GM12878 (cell line): ENCODE results near the gene TBC1D5. TPM values are rescaled to one million over a fixed set of nuclear protein-coding genes. Genes with fewer than 3 reads are reported as not detected.

ENCODE experiments used
- CBFB ChIP-seq: IDR thresholded peaks from 2 replicates; pipeline ENCODE4 v1.6.1; 2016; ENCODE audit warnings: antibody characterized with exemption, low read depth
- E2F8 ChIP-seq: fragments of 450-650 bp; IDR thresholded peaks from 2 replicates; pipeline ENCODE4 v1.6.1; 2018; ENCODE audit warnings: mild to moderate bottlenecking, low read depth, moderate library complexity; ENCODE audit not compliant: partially characterized antibody
- IRF3 ChIP-seq: fragments of 450-650 bp; IDR thresholded peaks from 2 replicates; pipeline ENCODE4 v1.6.1; 2014; ENCODE audit warnings: mild to moderate bottlenecking
- IRF4 ChIP-seq: IDR thresholded peaks from 2 replicates; pipeline ENCODE4 v1.6.1; 2011; ENCODE audit warnings: low read depth, low read length
- JUND ChIP-seq: IDR thresholded peaks from 2 replicates; pipeline ENCODE4 v1.6.1; 2012; ENCODE audit warnings: low read depth, mild to moderate bottlenecking, low read length, improper control_type of control experiment, moderate library complexity
- NBN ChIP-seq: fragments of 450-650 bp; IDR thresholded peaks from 2 replicates; pipeline ENCODE4 v1.6.1; 2016
- NFIC ChIP-seq: IDR thresholded peaks from 2 replicates; pipeline ENCODE4 v1.6.1; 2012; ENCODE audit warnings: low read depth, mild to moderate bottlenecking, inconsistent platforms, low read length, moderate library complexity
- RB1 ChIP-seq: fragments of 450-650 bp; formaldehyde crosslinking; IDR thresholded peaks from 2 replicates; pipeline ENCODE4 v1.6.1; 2017; ENCODE audit warnings: mild to moderate bottlenecking, borderline replicate concordance
- SMC3 ChIP-seq: IDR thresholded peaks from 2 replicates; pipeline ENCODE4 v1.6.1; 2011; ENCODE audit warnings: low read length, improper control_type of control experiment, borderline replicate concordance
- ZNF207 ChIP-seq: fragments of 450-650 bp; IDR thresholded peaks from 2 replicates; pipeline ENCODE4 v1.6.1; 2014; ENCODE audit warnings: antibody characterized with exemption, mild to moderate bottlenecking, borderline replicate concordance
- polyA plus RNA-seq, 11 experiments: library from polyadenylated mRNA; depleted of rRNA in 4 of 11; unstranded in 6 of 11; stranded (reverse) in 5 of 11; fragments of >200 nt; fragmentation: Nextera tagmentation in 4 of 11; fragmentation: Illumina TruSeq in 1 of 11; extraction: Ambion mirVana in 4 of 11; extraction: Trizol in 1 of 11; gene quantifications; 1 replicate in 1 of 11; 2 replicates in 10 of 11; pipeline versions ENCODE4 v1.2.1 to v1.2.3, GENCODE V29; 2011 to 2016; ENCODE audit warnings: inconsistent platforms in 2 of 11, missing spikeins in 2 of 11, low read depth in 1 of 11
- total RNA-seq, 4 experiments: library from RNA; depleted of rRNA in 3 of 4; stranded (reverse); fragments of >200 nt in 3 of 4; fragmentation: Illumina TruSeq in 1 of 4; extraction: Trizol in 1 of 4; gene quantifications; 2 replicates each; pipeline versions ENCODE4 v1.2.1 to v1.2.3, GENCODE V29; 2013 to 2021
- TF ChIP-seq, protein P1 (sequence below), 3 experiments: IDR thresholded peaks in 2 of 3; conservative IDR thresholded peaks in 1 of 3; 2 replicates each; pipeline ENCODE4 v1.5.1; 2011; ENCODE audit warnings: low read depth in 3 of 3, low read length in 3 of 3, mild to moderate bottlenecking in 3 of 3, control low read depth in 2 of 3, moderate library complexity in 2 of 3, inconsistent platforms in 1 of 3, mixed read lengths in 1 of 3; ENCODE audit not compliant: control insufficient read depth in 2 of 3, insufficient read depth in 1 of 3; ENCODE audit errors: extremely low read depth in 1 of 3
- TF ChIP-seq, protein P2 (sequence below): IDR thresholded peaks from 2 replicates; pipeline ENCODE4 v1.6.1; 2012; ENCODE audit warnings: low read depth, low read length, improper control_type of control experiment

Gene TBC1D5
- total and polyA plus RNA-seq, 10 of the 15 experiments (the other 5 are each of a cell fraction or from before 2014, with no cell fraction given), result 5.5 to 61.0 (median 43.8) TPM

DNA sequence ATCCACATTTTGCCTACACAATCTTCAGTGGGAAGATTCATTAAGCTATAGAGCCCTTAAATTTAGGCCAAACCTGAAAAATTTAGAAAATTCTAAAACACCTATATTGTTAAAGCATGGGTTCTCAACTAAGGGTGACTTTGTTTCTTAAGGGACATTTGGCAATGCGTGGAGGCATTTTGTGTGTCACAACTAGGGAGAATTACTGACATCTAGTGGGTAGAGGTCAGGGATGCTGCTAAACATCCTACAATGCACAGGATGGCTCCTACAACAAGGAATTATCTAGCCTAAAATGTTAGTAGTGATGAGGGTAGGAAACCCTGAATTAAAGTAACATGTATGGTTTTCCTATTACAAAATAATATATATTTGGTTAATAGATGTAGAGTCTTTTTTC lies 55.8 kb downstream of the TBC1D5 start (continued):
- TF ChIP-seq, protein P1, sequence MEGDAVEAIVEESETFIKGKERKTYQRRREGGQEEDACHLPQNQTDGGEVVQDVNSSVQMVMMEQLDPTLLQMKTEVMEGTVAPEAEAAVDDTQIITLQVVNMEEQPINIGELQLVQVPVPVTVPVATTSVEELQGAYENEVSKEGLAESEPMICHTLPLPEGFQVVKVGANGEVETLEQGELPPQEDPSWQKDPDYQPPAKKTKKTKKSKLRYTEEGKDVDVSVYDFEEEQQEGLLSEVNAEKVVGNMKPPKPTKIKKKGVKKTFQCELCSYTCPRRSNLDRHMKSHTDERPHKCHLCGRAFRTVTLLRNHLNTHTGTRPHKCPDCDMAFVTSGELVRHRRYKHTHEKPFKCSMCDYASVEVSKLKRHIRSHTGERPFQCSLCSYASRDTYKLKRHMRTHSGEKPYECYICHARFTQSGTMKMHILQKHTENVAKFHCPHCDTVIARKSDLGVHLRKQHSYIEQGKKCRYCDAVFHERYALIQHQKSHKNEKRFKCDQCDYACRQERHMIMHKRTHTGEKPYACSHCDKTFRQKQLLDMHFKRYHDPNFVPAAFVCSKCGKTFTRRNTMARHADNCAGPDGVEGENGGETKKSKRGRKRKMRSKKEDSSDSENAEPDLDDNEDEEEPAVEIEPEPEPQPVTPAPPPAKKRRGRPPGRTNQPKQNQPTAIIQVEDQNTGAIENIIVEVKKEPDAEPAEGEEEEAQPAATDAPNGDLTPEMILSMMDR (IDR thresholded peaks at IDR 0.05 in 2 of 3, conservative IDR thresholded peaks at IDR 0.05 in 1 of 3; ENCODE audit: control insufficient read depth in 2 of 3, extremely low read depth in 1 of 3, insufficient read depth in 1 of 3, low read depth in 3 of 3, low read length in 3 of 3), result peak; percentile 21 to 32 (median 26); a peak in 3 of 6 replicates
- TF ChIP-seq RB1, result no peak
- TF ChIP-seq, protein P2, sequence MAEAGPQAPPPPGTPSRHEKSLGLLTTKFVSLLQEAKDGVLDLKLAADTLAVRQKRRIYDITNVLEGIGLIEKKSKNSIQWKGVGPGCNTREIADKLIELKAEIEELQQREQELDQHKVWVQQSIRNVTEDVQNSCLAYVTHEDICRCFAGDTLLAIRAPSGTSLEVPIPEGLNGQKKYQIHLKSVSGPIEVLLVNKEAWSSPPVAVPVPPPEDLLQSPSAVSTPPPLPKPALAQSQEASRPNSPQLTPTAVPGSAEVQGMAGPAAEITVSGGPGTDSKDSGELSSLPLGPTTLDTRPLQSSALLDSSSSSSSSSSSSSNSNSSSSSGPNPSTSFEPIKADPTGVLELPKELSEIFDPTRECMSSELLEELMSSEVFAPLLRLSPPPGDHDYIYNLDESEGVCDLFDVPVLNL, result no peak
- TF ChIP-seq IRF3, result no peak
- no peak for TF ChIP-seq NFIC
- no peak for TF ChIP-seq CBFB
- TF ChIP-seq IRF4, result no peak
- no peak for TF ChIP-seq NBN
- TF ChIP-seq JUND, result no peak
- TF ChIP-seq ZNF207, result no peak
- peak; percentile 34; the same call in 1 of the 2 replicates for TF ChIP-seq SMC3
- no peak for TF ChIP-seq E2F8
